Measurements from ENCODE around the gene CTIF.

CTIF gene

GRCh38 chr18:48676756-48677368 is 138.0 kb downstream of the CTIF start:
- Mint-ChIP-seq H3K4me3 (no peak overlapping the region), H3K36me3 (ENCODE audit: low read depth) (no peaks in the 10 kb centered on the region), H3K4me1 (ENCODE audit: low read depth) (no peaks in the 10 kb centered on the region)

DNA sequence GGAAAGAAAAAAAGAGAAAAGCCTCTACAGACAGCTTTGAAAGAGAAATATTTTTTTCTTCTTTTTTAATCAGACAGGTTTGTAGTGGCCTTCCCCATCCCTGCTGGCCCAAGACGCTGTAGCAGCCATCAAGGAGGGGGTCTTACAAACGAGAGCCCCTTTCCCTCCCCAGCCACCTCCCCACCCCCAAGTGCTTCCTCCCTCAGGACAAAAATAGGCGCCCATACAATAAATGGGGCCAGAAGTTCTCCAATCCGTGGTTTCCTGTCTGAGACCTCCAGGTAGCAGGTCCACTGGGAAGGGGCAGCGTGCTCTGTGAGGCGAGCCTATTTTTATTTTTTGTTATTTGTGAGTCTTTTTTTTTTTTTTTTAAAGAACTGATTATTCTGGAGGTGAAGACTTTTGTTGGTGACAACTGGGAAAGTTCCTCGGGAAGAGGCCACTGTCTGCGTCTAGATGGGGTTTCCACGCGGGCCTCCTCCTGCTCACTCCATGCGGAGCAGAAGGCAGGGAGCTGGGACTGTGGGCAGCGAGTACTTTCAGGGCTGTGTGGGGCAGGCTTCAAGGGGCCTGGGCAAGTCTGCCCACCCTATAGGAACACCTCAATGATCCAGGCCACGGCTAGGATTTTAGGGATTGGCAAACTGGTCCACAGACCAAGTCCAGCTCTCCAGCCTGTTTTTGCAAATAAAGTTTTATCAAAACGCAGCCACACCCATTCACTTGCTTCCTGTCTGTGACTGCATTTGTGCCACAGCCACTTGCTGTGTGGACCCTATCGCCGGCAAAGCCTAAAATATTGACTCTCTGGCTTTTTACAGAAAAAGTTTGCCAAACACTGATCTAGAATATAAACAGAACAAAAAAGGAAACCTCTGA is 139.6 kb downstream of the CTIF start:
- no peaks in the 10 kb centered on the region for H3K36me3 Mint-ChIP-seq (ENCODE audit: low read depth)
- H3K27ac Mint-ChIP-seq, result no peak overlapping the region
- no peak overlapping the region for H3K4me3 Mint-ChIP-seq
- H3K27me3 Mint-ChIP-seq, result no peaks in the 10 kb centered on the region
- H3K4me1 Mint-ChIP-seq (ENCODE audit: low read depth), result no peaks in the 10 kb centered on the region
- no peaks in the 10 kb centered on the region for H3K9me3 Mint-ChIP-seq

More at GRCh38 chr18:48676756-48677368, 138.0 kb downstream of the CTIF start:
- no peaks in the 10 kb centered on the region for H3K27me3 Mint-ChIP-seq
- H3K27ac Mint-ChIP-seq, result no peak overlapping the region
- no peaks in the 10 kb centered on the region for H3K9me3 Mint-ChIP-seq

GRCh38 chr18:48679236-48679635 is 140.4 kb downstream of the CTIF start:
- Mint-ChIP-seq H3K9me3 (no peaks in the 10 kb centered on the region), H3K27me3 (no peaks in the 10 kb centered on the region), H3K4me3 (no peak overlapping the region), H3K36me3 (ENCODE audit: low read depth) (no peaks in the 10 kb centered on the region), H3K4me1 (ENCODE audit: low read depth) (no peaks in the 10 kb centered on the region), H3K27ac (no peak overlapping the region)

DNA sequence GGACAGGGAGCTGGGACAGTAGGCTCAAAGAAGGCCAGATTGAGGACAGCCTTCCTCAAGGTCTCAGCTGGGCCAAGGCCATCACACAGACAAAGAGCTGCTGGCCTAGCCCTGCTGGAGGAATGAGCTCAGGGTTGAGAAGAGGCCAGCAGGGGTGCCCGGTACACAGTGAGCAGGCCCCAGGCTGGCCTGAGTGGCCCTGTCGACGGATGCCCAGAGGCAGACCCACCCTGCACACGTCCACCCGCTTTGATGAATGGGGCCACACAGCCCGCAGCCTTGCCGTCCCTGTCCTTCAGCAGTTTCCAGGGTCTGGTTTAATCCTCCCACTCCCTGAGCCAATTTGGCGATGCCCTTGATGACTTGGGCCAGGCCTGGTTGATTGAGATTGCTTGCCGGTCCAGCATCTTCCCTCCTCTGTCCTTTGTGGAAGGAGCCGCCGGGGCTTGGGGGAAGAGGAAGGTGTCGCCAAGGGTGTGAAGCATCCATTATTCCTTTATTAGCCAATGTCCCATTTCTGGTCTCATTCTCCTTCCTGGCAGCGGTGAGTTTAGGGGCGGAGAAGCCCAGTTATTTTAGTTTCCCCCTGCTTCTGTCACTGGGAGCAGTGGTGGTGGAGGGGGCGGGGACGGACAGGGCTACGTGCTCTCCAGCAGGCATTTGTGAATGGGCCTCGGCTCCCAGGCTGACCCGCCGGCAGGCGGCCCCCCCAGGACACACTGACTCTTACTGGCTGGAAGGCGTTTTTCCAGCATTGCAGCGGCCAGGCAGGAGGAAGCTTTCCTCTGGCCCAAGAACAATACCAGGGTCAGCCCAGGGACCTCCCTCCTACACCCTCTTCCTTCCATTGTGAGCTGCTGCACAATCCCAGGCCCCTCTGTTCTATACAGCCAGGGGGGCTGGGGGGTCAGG is 141.8 kb downstream of the CTIF start:
- no peaks in the 10 kb centered on the region for H3K27me3 Mint-ChIP-seq

GRCh38 chr18:48682768-48683167 is 143.9 kb downstream of the CTIF start:
- no peaks in the 10 kb centered on the region for H3K36me3 Mint-ChIP-seq (ENCODE audit: low read depth)
- no peaks in the 10 kb centered on the region for H3K9me3 Mint-ChIP-seq
- no peaks in the 10 kb centered on the region for H3K4me1 Mint-ChIP-seq (ENCODE audit: low read depth)
- H3K27me3 Mint-ChIP-seq, result no peaks in the 10 kb centered on the region
- no peak overlapping the region for H3K27ac Mint-ChIP-seq
- H3K4me3 Mint-ChIP-seq, result no peak overlapping the region

More for the DNA sequence above, 141.8 kb downstream of the CTIF start:
- H3K4me1 Mint-ChIP-seq (ENCODE audit: low read depth), result no peaks in the 10 kb centered on the region
- no peaks in the 10 kb centered on the region for H3K9me3 Mint-ChIP-seq
- no peaks in the 10 kb centered on the region for H3K36me3 Mint-ChIP-seq (ENCODE audit: low read depth)
- H3K27ac Mint-ChIP-seq, result no peak overlapping the region
- no peak overlapping the region for H3K4me3 Mint-ChIP-seq

GRCh38 chr18:48683197-48683596 is 144.4 kb downstream of the CTIF start:
- Mint-ChIP-seq H3K36me3 (ENCODE audit: low read depth) (no peaks in the 10 kb centered on the region), H3K27me3 (no peaks in the 10 kb centered on the region), H3K4me3 (no peak overlapping the region), H3K9me3 (no peaks in the 10 kb centered on the region), H3K27ac (no peak overlapping the region), H3K4me1 (ENCODE audit: low read depth) (no peaks in the 10 kb centered on the region)

GRCh38 chr18:48683661-48684060 is 144.8 kb downstream of the CTIF start:
- no peaks in the 10 kb centered on the region for H3K4me1 Mint-ChIP-seq (ENCODE audit: low read depth)
- no peaks in the 10 kb centered on the region for H3K9me3 Mint-ChIP-seq
- no peaks in the 10 kb centered on the region for H3K36me3 Mint-ChIP-seq (ENCODE audit: low read depth)
- no peak overlapping the region for H3K4me3 Mint-ChIP-seq
- H3K27me3 Mint-ChIP-seq, result no peaks in the 10 kb centered on the region
- H3K27ac Mint-ChIP-seq, result no peak overlapping the region

DNA sequence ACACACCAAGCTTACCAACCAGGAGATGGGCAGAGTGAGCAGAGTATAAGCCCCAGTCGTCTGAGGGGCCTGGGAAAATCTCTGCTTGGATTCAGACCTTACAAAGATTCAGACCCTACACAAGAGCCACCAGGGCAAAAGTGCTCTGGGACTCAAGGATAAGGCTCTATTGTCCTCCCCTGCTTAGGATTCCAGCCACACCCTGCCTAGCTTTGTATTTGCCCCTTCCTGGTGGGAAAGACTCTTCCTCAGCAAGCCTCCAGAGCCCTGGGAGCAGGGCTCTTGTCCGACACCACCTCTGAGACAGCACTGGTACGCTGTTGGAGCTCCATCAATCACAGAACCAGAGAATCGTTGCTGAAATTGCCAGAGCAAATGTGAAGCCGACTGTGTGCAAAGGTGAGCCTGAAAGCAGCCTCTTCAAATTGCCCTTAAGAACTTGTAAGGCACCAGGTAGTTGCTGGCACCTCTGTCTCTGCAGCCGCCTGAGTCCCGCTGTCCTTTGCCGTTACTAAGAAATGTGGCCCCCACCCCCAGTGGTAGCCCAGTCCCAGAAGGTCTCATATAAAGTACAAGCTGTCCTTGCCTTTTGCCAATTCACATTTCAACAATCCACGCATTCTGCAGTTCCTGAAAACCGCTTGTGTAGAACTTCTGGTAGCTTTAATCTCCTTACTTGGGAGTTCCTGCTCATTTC is 148.7 kb downstream of the CTIF start:
- Mint-ChIP-seq H3K4me3 (no peak overlapping the region), H3K27ac (no peak overlapping the region), H3K36me3 (ENCODE audit: low read depth) (no peaks in the 10 kb centered on the region), H3K27me3 (no peaks in the 10 kb centered on the region), H3K4me1 (ENCODE audit: low read depth) (no peaks in the 10 kb centered on the region), H3K9me3 (no peaks in the 10 kb centered on the region)

- Mint-ChIP-seq H3K27ac (no peak overlapping the region), H3K4me1 (ENCODE audit: low read depth) (no peaks in the 10 kb centered on the region), H3K36me3 (ENCODE audit: low read depth) (no peaks in the 10 kb centered on the region), H3K4me3 (no peak overlapping the region), H3K9me3 (no peaks in the 10 kb centered on the region), H3K27me3 (no peaks in the 10 kb centered on the region)
Measured at GRCh38 chr18:48688961-48689360, 150.1 kb downstream of the CTIF start.

DNA sequence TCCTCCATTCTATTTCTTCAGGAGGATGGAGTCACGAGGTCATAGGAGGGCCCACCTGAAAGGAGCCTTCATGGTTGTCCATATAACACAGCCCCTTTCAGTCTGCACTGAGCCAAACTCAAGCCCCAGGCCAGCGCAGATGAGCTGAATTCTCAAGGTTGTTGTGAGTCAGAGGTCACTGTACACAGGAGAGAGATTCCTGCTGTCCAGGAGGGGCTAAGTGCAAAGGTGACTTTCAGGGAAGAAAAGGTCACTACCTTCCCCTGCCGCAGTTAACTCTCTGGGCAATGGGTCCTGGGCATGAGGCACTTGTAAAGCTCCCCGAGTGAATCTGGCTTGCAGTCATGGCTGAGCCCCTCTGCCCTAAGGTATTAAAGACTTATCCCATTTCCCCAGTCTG is 150.7 kb downstream of the CTIF start:
- Mint-ChIP-seq H3K27ac (no peak overlapping the region), H3K36me3 (ENCODE audit: low read depth) (no peaks in the 10 kb centered on the region), H3K9me3 (no peaks in the 10 kb centered on the region), H3K4me3 (no peak overlapping the region), H3K27me3 (no peaks in the 10 kb centered on the region), H3K4me1 (ENCODE audit: low read depth) (no peaks in the 10 kb centered on the region)

DNA sequence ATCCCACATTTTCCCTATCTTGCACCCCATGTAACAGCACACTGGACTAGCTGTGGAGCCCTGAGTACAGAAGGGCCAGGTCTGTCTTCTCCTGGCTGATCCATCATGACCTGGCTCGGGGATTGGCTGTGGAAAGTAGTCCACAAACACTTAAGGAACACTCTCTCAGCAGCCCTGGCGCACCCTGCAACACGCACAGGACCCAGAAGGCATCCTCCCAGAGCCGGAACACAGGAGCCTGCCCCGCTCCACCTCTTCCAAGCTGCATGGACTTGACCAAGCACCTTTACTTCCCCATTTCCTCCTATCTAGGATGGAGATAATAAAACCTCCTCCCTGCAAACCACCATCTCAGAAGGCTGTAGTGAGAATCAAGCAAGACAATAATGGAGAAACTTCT is 151.7 kb downstream of the CTIF start:
- Mint-ChIP-seq H3K36me3 (ENCODE audit: low read depth) (no peaks in the 10 kb centered on the region), H3K27me3 (no peaks in the 10 kb centered on the region), H3K4me1 (ENCODE audit: low read depth) (no peaks in the 10 kb centered on the region), H3K9me3 (no peaks in the 10 kb centered on the region), H3K4me3 (no peak overlapping the region), H3K27ac (no peak overlapping the region)

DNA sequence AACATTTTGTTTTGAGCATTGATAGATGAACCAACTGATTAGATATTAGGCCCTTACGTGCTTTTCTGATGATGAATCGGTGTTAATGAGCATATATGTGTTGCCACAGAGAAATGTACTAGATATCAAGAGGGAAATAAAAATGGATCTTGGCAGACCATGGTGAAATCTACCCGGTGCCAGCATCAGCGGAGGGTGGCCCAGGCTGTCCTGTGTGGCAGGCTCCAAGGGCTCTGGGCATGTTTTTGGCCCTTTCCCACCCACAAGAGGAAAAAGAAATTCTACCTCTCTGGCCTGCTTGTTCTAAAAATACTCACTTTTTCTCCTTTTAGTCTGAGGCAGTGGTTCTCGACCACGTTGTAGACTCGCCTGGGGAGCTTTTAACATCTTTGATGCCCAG is 154.2 kb downstream of the CTIF start:
- H3K4me3 Mint-ChIP-seq, result no peak overlapping the region
- H3K9me3 Mint-ChIP-seq, result no peaks in the 10 kb centered on the region
- H3K36me3 Mint-ChIP-seq (ENCODE audit: low read depth), result no peaks in the 10 kb centered on the region
- no peaks in the 10 kb centered on the region for H3K27me3 Mint-ChIP-seq
- H3K4me1 Mint-ChIP-seq (ENCODE audit: low read depth), result no peaks in the 10 kb centered on the region
- H3K27ac Mint-ChIP-seq, result no peak overlapping the region

- Mint-ChIP-seq H3K4me3 (no peak overlapping the region), H3K9me3 (no peaks in the 10 kb centered on the region), H3K27me3 (no peaks in the 10 kb centered on the region), H3K4me1 (ENCODE audit: low read depth) (no peaks in the 10 kb centered on the region), H3K36me3 (ENCODE audit: low read depth) (no peaks in the 10 kb centered on the region), H3K27ac (no peak overlapping the region)
Measured at GRCh38 chr18:48693625-48694262, 154.9 kb downstream of the CTIF start.

GRCh38 chr18:48694295-48694694 is 155.5 kb downstream of the CTIF start:
- H3K4me1 Mint-ChIP-seq (ENCODE audit: low read depth), result no peaks in the 10 kb centered on the region
- no peaks in the 10 kb centered on the region for H3K9me3 Mint-ChIP-seq
- H3K4me3 Mint-ChIP-seq, result no peak overlapping the region
- no peaks in the 10 kb centered on the region for H3K27me3 Mint-ChIP-seq
- no peaks in the 10 kb centered on the region for H3K36me3 Mint-ChIP-seq (ENCODE audit: low read depth)
- H3K27ac Mint-ChIP-seq, result no peak overlapping the region

Measured in stimulated activated naive CD8-positive, alpha-beta T cell treated with anti-CD3 and anti-CD28 coated beads, Interleukin-15, Interleukin-2, amounts not matched to agents 100 ng/mL and 50 ng/mL, for 24 hours (primary cell).